Thoracic aorta (tissue), 2 donors: Measurements from ENCODE around the gene BMP2K. TPM values are rescaled to one million over a fixed set of nuclear protein-coding genes. Genes with fewer than 3 reads are reported as not detected.

Experiments used
- ATAC-seq: fragments of 150-250 bp; one replicate; pipeline ENCODE4 v1.8.0; 2017; ENCODE audit warnings: low read depth; ENCODE audit not compliant: insufficient number of reproducible peaks, low FRiP score
- DNase-seq: peaks from one replicate; pipeline ENCODE4 v3.0.0-alpha.2; 2020; ENCODE audit warnings: low spot score
- H3K27ac ChIP-seq, 2 donors: fragments of 200-600 bp; sonication (generic); 1 replicate in 1 of 2; 2 replicates in 1 of 2; pipeline ENCODE4 v1.5.1; 2016; ENCODE audit warnings: mild to moderate bottlenecking in 2 of 2, moderate library complexity in 2 of 2
- H3K27me3 ChIP-seq: fragments of 200-600 bp; sonication (generic); replicated peaks from 2 replicates; pipeline ENCODE4 v1.6.0; 2016; ENCODE audit warnings: mild to moderate bottlenecking; ENCODE audit not compliant: insufficient read depth
- H3K36me3 ChIP-seq: fragments of 200-600 bp; sonication (generic); one replicate; pipeline ENCODE4 v1.5.1; 2016
- H3K4me1 ChIP-seq, 2 donors: fragments of 200-600 bp; sonication (generic); 1 replicate in 1 of 2; 2 replicates in 1 of 2; pipeline versions ENCODE4 v1.5.1 to v1.6.0; 2016; ENCODE audit warnings: low read depth in 2 of 2, mild to moderate bottlenecking in 1 of 2; ENCODE audit not compliant: control insufficient read depth in 1 of 2
- H3K4me3 ChIP-seq: fragments of 200-600 bp; sonication (generic); 2 replicates; pipeline ENCODE4 v1.5.1; 2016; ENCODE audit warnings: mild to moderate bottlenecking
- H3K9me3 ChIP-seq: fragments of 200-600 bp; sonication (generic); 2 replicates; pipeline ENCODE4 v1.5.1; 2016
- total RNA-seq, 2 donors: library from RNA; depleted of rRNA; stranded (reverse); fragments of >200 nt; gene quantifications; one replicate each; pipeline versions ENCODE4 v1.1.0 to v1.2.3, GENCODE V29; 2016
- TF ChIP-seq, protein P1 (sequence below): fragments of 200-600 bp; sonication (generic); IDR thresholded peaks from one replicate; pipeline ENCODE4 v1.5.1; 2019; ENCODE audit warnings: antibody characterized with exemption

BMP2K gene
- total RNA-seq, 2 donors from 2014 or later = 41.8 to 74.4 TPM

DNA sequence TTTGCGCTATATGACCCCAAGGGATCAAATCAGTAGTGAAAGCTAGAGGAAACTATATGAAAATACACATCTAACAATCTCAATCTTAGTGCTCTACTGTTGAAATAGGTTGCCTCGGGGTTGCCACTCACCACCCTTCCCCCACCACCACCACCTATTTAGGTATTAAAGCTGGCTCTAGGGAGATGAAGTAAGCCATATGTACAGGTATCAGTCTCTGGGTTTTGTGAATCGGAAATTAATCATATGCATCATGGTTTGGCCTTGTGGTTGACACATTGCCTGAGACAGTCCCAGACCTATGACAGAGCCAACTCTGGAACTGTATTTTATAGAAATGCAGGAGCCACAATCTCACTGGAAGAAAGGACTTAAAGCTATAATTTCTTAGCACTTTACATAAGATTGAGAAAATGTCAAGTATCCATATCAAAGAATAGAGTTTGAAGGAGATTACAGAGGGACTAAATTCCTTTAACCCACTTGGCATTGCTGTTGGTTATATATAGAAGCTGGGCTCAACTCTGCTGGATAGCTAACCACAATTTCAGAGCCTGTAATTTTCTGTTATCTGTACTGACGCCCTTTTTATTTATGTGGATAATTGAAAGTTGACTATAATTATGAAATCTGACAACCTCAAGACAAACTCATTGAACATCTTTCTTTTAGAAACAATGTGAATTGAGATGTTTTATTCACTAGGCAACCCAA is 26.7 kb upstream of the BMP2K start:
- Histone ChIP-seq H3K27ac (no peak overlapping the region), H3K27me3 (no peaks in the 10 kb centered on the region), H3K4me3 (no peak overlapping the region), H3K9me3 (no peaks in the 10 kb centered on the region), H3K4me1 (peaks cover 0 to 6% of the 10 kb centered on the region in 2 donors), H3K36me3 (no peaks in the 10 kb centered on the region)
- ATAC-seq (no peak), DNase-seq (no peak)
- TF ChIP-seq, protein P1, sequence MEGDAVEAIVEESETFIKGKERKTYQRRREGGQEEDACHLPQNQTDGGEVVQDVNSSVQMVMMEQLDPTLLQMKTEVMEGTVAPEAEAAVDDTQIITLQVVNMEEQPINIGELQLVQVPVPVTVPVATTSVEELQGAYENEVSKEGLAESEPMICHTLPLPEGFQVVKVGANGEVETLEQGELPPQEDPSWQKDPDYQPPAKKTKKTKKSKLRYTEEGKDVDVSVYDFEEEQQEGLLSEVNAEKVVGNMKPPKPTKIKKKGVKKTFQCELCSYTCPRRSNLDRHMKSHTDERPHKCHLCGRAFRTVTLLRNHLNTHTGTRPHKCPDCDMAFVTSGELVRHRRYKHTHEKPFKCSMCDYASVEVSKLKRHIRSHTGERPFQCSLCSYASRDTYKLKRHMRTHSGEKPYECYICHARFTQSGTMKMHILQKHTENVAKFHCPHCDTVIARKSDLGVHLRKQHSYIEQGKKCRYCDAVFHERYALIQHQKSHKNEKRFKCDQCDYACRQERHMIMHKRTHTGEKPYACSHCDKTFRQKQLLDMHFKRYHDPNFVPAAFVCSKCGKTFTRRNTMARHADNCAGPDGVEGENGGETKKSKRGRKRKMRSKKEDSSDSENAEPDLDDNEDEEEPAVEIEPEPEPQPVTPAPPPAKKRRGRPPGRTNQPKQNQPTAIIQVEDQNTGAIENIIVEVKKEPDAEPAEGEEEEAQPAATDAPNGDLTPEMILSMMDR = no peak

DNA sequence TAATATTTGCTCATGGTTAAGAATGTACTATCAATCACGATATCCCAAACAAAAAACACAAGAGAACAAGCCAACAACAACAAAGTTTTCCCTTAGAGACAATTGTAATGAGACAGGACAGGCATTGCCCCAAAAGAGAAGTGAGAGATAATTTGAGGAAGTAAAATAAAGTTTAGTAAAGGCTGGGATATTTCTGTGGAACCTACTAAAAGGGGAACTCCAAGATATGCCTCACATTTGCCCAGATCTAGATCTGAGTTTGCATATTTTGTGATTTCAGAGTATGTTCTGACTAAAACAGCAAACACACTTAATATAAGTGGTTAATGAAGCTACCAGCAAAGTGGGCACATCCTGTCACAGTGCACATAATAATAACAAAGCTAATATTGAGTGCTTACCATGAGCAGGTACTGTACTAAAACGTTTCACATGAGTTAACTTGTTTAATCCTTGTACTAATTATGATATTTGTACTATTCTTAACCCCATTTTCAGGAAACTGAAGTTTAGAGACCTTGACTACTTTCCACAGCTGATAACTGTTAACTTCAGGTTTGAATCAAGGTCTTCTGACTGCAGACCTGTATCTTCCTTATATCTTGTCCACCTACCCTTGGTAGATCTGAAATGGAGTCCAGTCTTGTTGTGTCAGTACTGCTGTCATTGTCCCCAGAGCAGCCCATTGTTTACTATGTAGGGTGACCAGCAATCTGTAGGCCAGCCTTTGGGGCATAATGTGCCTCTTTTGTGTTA is 26.0 kb upstream of the BMP2K start:
- no peak for ATAC-seq
- Histone ChIP-seq H3K4me1 (peaks cover 0 to 6% of the 10 kb centered on the region in 2 donors), H3K27me3 (no peaks in the 10 kb centered on the region), H3K4me3 (no peak overlapping the region), H3K36me3 (no peaks in the 10 kb centered on the region), H3K27ac (no peak overlapping the region), H3K9me3 (no peaks in the 10 kb centered on the region)
- DNase-seq = no peak
- TF ChIP-seq, protein P1 = no peak

DNA sequence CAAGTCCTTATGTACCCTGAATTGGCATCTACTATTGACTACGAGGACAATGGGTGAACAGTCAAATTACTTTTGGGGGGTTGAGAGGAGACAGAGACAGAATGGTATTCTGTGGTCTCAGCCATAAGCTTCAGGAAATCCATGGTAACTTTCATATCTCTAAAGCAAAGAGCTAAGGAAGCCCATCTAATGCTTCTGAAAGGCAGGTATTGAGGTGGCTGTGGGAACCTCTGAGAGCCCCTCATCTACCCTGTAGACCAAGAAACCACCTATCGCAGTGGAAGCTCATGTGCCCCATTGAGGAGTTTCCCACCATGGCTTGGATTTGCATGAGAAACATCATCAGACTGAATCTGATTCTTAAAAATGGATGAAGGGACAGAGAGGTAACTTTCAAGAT is 23.1 kb upstream of the BMP2K start:
- TF ChIP-seq, protein P1 = no peak
- no peak for DNase-seq
- Histone ChIP-seq H3K4me3 (no peak overlapping the region), H3K36me3 (no peaks in the 10 kb centered on the region), H3K27ac (no peak overlapping the region), H3K4me1 (peaks cover 0 to 6% of the 10 kb centered on the region in 2 donors), H3K27me3 (no peaks in the 10 kb centered on the region), H3K9me3 (no peaks in the 10 kb centered on the region)
- ATAC-seq = no peak

DNA sequence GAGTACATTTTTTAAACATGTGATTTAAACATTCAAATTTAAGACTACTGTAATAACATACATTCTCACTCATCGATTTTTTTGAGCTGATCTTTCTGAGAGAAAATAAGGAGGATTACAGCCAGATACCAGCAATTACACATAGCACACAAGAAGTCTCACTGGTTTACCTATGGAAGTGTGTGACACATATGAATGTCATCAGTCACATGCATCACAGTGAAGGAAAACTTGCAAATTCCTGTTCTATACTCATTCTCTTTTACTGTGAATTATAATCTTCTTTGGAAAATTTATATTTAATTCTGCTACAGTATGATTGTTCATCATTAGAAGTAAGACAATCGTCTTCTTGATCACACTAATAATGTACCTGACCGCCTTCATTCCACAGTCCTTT is 21.3 kb upstream of the BMP2K start:
- DNase-seq (no peak), ATAC-seq (no peak)
- no peaks in the 10 kb centered on the region for H3K27me3 ChIP-seq
- H3K4me3 ChIP-seq = no peak overlapping the region
- no peaks in the 10 kb centered on the region for H3K4me1 ChIP-seq
- TF ChIP-seq, protein P1 = no peak
- no peak overlapping the region for H3K27ac ChIP-seq
- H3K36me3 ChIP-seq = no peaks in the 10 kb centered on the region
- H3K9me3 ChIP-seq = no peaks in the 10 kb centered on the region

DNA sequence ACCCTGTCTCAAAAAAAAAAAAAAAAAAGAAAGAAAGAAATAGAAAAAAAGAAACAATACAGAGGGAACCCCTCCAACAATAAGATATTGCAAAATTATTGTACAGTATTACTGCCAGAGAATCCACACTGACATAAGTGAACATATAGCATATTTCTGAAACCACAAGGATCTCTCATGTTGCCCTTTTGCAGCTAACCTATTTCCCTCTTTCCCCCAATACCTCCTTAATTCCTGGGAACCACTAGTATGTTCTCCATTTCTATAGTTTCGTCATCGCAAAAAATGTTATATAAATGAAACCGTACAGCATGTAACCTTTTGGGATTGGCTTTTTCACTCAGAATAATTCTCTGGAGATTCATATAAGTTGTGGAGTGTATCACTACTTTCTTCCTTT is 20.0 kb upstream of the BMP2K start:
- ATAC-seq (no peak), DNase-seq (no peak)
- TF ChIP-seq, protein P1 = no peak
- no peak overlapping the region for H3K27ac ChIP-seq
- H3K4me1 ChIP-seq = no peaks in the 10 kb centered on the region
- H3K27me3 ChIP-seq = no peaks in the 10 kb centered on the region
- no peaks in the 10 kb centered on the region for H3K36me3 ChIP-seq
- no peak overlapping the region for H3K4me3 ChIP-seq
- no peaks in the 10 kb centered on the region for H3K9me3 ChIP-seq
